Prostate gland (tissue), 2 donors: Measurements from ENCODE around the gene NR5A1. TPM values are rescaled to one million over a fixed set of nuclear protein-coding genes. Genes with fewer than 3 reads are reported as not detected.

Experiments
- DNase-seq: peaks from one replicate; pipeline ENCODE4 v3.0.0-alpha.2; 2019; ENCODE audit warnings: low spot score
- H3K27ac ChIP-seq, 2 donors: fragments of 200-600 bp; sonication (generic); 2 replicates each; pipeline ENCODE4 v1.5.1; 2017 to 2019
- H3K27me3 ChIP-seq: fragments of 200-600 bp; sonication (generic); replicated peaks from 2 replicates; pipeline ENCODE4 v1.5.1; 2019; ENCODE audit not compliant: insufficient read depth
- H3K36me3 ChIP-seq, 2 donors: fragments of 200-600 bp; sonication (generic); 1 replicate in 1 of 2; 2 replicates in 1 of 2; pipeline versions ENCODE4 v1.5.1 to v1.8.1; 2017 to 2019
- H3K4me1 ChIP-seq: fragments of 200-600 bp; sonication (generic); replicated peaks from 2 replicates; pipeline ENCODE4 v1.5.1; 2019
- H3K4me3 ChIP-seq, 2 donors: fragments of 200-600 bp; sonication (generic); 2 replicates each; pipeline ENCODE4 v1.5.1; 2017 to 2019
- H3K9me3 ChIP-seq: fragments of 200-600 bp; sonication (generic); 2 replicates; pipeline ENCODE4 v1.5.1; 2017
- POLR2A ChIP-seq: fragments of 450-650 bp; IDR thresholded peaks from one replicate; pipeline ENCODE4 v1.6.1; 2016; ENCODE audit warnings: antibody characterized with exemption, mild to moderate bottlenecking
- POLR2AphosphoS5 ChIP-seq: sonication (generic); formaldehyde crosslinking; IDR thresholded peaks from one replicate; pipeline ENCODE4 v1.6.1; 2017; ENCODE audit warnings: antibody characterized with exemption
- WGBS: methylation state at CpG from one replicate; pipeline ENCODE4 v1.1.5; 2018; 5-methylcytosine and 5-hydroxymethylcytosine counted together
- intact Hi-C: fragments of 100-400 bp; cut with DNase I; formaldehyde crosslinking; loops from one replicate; pipeline ENCODE4 v1.14.2; 2022
- total RNA-seq, 2 donors: library from RNA; depleted of rRNA; stranded (reverse); fragments of >200 nt; gene quantifications; one replicate each; pipeline ENCODE4 v1.1.0, GENCODE V29; 2016
- TF ChIP-seq, protein P1 (sequence below), 4 experiments: fragments of 200-600 bp in 2 of 4; fragments of 450-650 bp in 2 of 4; sonication (generic) in 2 of 4; IDR thresholded peaks; 1 replicate in 3 of 4; 2 replicates in 1 of 4; pipeline ENCODE4 v1.5.1; 2016 to 2019; ENCODE audit warnings: antibody characterized with exemption in 4 of 4, mild to moderate bottlenecking in 2 of 4, moderate library complexity in 2 of 4

NR5A1 gene
- total RNA-seq, 2 donors from 2014 or later, result 88.4 TPM; not detected in 1

DNA sequence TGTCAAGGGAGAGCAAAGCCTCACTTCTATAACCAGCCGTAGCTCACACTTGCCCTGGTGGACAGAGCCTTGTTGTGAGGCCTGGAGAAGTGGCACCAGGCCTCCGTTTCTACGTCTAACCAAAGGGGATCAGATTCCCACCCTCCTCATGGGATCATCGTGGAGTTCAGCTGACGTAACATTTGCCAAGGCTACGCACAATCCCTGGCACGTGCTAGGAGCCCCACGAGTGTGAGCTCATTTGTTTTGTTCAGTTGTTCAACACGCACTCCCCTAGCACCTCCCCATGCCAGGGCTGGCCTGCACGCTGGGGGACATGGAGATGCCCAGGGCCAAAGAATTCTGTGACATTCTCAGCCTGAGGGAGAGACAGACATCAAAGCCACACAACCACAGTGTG, 33.9 kb downstream of the NR5A1 start:
- intact Hi-C loops, result no loop called here
- Histone ChIP-seq H3K4me3 (no peak overlapping the region), H3K27me3 (peaks cover 17% of the 10 kb centered on the region), H3K9me3 (no peaks in the 10 kb centered on the region), H3K36me3 (no peaks in the 10 kb centered on the region), H3K27ac (no peak overlapping the region), H3K4me1 (no peaks in the 10 kb centered on the region)
- TF ChIP-seq POLR2AphosphoS5 (no peak), POLR2A (no peak)
- TF ChIP-seq, protein P1, sequence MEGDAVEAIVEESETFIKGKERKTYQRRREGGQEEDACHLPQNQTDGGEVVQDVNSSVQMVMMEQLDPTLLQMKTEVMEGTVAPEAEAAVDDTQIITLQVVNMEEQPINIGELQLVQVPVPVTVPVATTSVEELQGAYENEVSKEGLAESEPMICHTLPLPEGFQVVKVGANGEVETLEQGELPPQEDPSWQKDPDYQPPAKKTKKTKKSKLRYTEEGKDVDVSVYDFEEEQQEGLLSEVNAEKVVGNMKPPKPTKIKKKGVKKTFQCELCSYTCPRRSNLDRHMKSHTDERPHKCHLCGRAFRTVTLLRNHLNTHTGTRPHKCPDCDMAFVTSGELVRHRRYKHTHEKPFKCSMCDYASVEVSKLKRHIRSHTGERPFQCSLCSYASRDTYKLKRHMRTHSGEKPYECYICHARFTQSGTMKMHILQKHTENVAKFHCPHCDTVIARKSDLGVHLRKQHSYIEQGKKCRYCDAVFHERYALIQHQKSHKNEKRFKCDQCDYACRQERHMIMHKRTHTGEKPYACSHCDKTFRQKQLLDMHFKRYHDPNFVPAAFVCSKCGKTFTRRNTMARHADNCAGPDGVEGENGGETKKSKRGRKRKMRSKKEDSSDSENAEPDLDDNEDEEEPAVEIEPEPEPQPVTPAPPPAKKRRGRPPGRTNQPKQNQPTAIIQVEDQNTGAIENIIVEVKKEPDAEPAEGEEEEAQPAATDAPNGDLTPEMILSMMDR (IDR thresholded peaks at IDR 0.05), result no peak
- WGBS, result 82% methylated on average over 10 of the region's 10 CpGs
- DNase-seq, result no peak

DNA sequence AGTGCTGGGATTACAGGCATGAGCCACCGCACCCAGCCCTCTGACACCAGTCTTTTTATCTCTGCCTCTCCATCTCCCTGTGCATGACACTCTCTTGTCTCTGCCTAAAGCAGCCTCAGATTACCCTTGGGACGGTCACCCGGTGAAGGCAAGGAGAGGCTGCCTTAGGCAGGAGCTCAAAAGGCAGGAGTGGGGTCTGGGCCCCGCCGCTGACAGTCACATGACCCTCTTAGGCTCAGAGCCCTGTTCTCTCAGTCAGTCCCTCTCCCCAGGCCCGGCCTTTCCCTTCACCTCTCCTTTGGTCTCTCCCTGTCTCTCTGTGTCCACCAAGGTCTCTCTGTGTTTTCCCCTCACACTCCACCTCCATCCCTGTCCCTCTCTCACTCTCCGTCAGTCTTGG, 34.4 kb downstream of the NR5A1 start:
- H3K27ac ChIP-seq, result no peak overlapping the region
- intact Hi-C loops, result no loop called here
- H3K4me3 ChIP-seq, result no peak overlapping the region
- TF ChIP-seq, protein P1 (IDR thresholded peaks at IDR 0.05), result no peak
- no peak for TF ChIP-seq POLR2A
- no peak for TF ChIP-seq POLR2AphosphoS5
- H3K4me1 ChIP-seq, result no peaks in the 10 kb centered on the region
- no peak for DNase-seq
- peaks cover 12% of the 10 kb centered on the region for H3K27me3 ChIP-seq
- H3K9me3 ChIP-seq, result no peaks in the 10 kb centered on the region
- 83% methylated on average over 7 of the region's 7 CpGs for whole genome bisulfite sequencing
- no peaks in the 10 kb centered on the region for H3K36me3 ChIP-seq

DNA sequence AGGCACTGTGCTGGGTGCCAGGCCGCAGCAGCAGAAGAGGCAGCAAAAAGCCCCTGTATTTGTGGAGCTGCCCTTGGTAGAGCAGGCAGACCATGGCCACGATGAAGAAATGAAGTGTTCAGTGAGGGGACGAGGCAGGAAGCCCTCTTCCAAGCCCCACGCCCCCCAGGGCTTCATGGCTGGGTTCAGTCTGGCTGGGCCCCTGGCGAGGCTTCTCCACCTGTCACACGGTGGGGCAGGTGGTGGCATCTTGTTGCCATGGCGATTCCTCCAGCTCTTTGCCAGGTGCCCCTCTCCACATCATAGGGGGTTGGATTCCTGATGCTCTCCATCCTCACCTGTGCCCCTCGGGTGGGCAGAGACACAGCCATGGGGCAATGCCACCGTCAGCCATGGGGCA, 35.4 kb downstream of the NR5A1 start:
- Histone ChIP-seq H3K36me3 (no peaks in the 10 kb centered on the region), H3K4me1 (no peaks in the 10 kb centered on the region), H3K27ac (no peak overlapping the region), H3K4me3 (no peak overlapping the region), H3K27me3 (peaks cover 4% of the 10 kb centered on the region), H3K9me3 (no peaks in the 10 kb centered on the region)
- no peak for DNase-seq
- TF ChIP-seq POLR2AphosphoS5 (no peak), POLR2A (no peak)
- TF ChIP-seq, protein P1 (IDR thresholded peaks at IDR 0.05), result no peak
- intact Hi-C loops, result no loop called here
- 80% methylated on average over 9 of the region's 9 CpGs for WGBS

DNA sequence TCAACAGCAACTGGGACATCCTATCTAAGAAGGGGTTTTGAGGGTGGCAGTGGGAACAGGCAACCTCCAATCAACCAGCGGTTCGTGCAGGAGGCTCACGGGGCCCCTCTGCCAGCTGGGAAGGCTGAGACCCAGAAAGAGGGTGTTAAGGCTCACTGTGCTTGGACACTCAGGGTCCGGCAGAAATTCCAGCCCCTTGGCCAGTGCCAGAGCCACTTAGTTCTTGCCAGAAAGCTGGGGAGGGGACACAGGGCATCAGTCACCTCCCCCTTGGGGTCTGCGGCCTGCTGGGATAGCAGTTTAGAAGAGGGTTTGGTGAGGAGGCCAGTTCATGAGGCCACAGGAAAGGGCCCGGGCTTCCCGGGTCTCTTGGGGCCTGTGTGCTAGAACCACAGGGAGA, 36.5 kb downstream of the NR5A1 start:
- Histone ChIP-seq H3K27ac (no peak overlapping the region), H3K27me3 (no peaks in the 10 kb centered on the region), H3K4me3 (no peak overlapping the region), H3K9me3 (no peaks in the 10 kb centered on the region), H3K4me1 (no peaks in the 10 kb centered on the region), H3K36me3 (no peaks in the 10 kb centered on the region)
- TF ChIP-seq, protein P1 (IDR thresholded peaks at IDR 0.05), result no peak
- no peak for TF ChIP-seq POLR2AphosphoS5
- TF ChIP-seq POLR2A, result no peak
- WGBS, result 94% methylated on average over 5 of the region's 7 CpGs
- no peak for DNase-seq
- intact Hi-C loops, result no loop called here

GRCh38 chr9:124470306-124470705, 36.9 kb downstream of the NR5A1 start:
- Histone ChIP-seq H3K9me3 (no peaks in the 10 kb centered on the region), H3K4me1 (no peaks in the 10 kb centered on the region), H3K36me3 (no peaks in the 10 kb centered on the region), H3K4me3 (no peak overlapping the region), H3K27me3 (no peaks in the 10 kb centered on the region), H3K27ac (no peak overlapping the region)
- no peak for DNase-seq
- 89% methylated on average over 11 of the region's 13 CpGs for WGBS
- TF ChIP-seq POLR2A, result no peak
- TF ChIP-seq, protein P1 (IDR thresholded peaks at IDR 0.05), result no peak
- no peak for TF ChIP-seq POLR2AphosphoS5
- intact Hi-C loops, result no loop called here
